A549 treated with CpdA at 1 μM for 4 hours (cell line): ENCODE data around the gene BLCAP. TPM values are rescaled to one million over a fixed set of nuclear protein-coding genes. Genes with fewer than 3 reads are reported as not detected.

Experiments used
- total RNA-seq: library from RNA; stranded (reverse); fragments of 200-300 nt; extraction: Qiagen RNA extraction; gene quantifications from 5 replicates; pipeline ENCODE4 v1.2.3, GENCODE V29; 2022; ENCODE audit warnings: low read depth

BLCAP gene, protein sequence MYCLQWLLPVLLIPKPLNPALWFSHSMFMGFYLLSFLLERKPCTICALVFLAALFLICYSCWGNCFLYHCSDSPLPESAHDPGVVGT
- 45.1 to 54.5 TPM (median 47.8 TPM) in 5 replicates for total RNA-seq

DNA sequence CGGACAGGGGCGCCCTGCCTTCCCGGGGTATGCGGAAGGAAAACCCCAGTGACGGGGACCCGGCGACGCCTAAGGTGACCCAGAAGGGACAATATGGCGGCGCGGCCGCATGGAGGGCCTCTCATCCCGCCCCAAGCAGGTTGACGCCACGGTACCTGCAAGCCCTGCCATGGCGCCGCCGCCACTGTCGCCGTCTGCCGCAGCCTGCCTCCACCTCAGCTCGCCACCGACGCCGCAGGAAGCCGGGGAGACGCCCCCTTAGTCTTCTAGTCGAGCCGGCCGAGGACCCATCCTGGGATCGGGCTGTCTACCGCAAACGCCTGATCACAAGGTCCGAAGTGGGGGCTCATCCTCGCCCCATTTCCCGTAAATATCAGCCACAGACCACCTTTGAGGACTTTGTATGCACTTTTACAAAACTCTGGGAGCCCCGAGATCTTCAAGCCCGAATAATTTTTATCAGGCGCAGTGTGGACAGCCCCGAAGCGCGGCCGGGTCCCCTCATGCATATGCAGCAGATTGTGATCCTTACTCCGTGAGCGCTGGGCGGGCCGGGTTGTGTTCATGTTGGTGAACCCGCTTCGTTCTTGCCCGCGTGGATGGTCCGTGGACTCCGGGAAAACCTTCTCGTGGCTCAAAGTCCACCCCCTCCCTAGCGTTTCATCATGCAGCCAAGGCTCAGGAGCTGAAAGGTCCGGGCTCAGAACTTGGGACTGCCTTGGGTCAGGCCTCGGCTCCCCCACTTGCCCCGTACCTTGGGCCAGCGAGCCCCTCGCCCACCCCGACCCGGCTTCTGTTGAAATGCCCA lies at the start of gene BLCAP:
TSS of gene BLCAP (minus strand) at position 239 of the 808 bp plus-strand sequence. CDS start 8,702 bp downstream, outside the sequence.

DNA sequence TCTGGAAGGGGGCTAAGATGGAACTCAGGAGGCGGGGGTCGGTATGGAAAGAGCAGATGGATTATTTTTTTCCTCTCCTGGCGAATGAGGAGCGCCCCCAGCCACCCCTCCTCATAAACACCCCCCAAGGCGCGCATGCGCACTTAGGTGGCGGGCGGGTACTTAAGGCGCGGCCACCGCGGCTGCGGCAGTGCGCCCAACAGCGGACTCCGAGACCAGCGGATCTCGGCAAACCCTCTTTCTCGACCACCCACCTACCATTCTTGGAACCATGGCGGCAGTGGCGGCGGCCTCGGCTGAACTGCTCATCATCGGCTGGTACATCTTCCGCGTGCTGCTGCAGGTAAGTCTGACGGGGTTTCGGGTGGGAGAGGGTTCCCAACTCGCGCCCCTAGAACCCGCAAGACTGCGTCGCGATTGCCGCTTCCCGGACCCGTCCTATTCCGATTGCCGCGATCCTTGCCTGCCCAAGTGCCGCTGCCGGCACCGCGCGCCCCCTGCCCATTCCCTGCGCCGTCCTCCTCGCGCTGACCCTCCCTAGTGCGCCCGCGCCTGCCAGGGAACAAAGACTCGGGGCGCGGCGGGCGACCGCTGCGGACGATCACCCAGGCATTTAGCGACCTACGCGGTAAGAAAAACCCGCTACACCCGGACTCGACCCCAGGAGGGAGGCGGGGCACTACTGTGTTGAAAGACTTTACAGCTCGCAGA lies 6.5 kb downstream of the BLCAP start, which contains the start of gene NNAT:
TSS of gene NNAT (plus strand) at position 190 of the 711 bp plus-strand sequence. CDS start at position 272, 82 bp downstream.

Other genes with a start within 250 kb of the BLCAP start
- 77.7 to 107 TPM (median 103 TPM) in 5 replicates for gene MANBAL, start 238.2 kb downstream of the BLCAP start, total RNA-seq
- 157 to 196 TPM (median 195 TPM) in 5 replicates for gene SRC, start 181.7 kb downstream of the BLCAP start, total RNA-seq
- not detected in 5 replicates for gene NNAT, start 6.6 kb downstream of the BLCAP start, total RNA-seq
- 59.5 to 70.2 TPM (median 67.0 TPM) in 5 replicates for gene CTNNBL1, start 166.2 kb upstream of the BLCAP start, total RNA-seq